Measurements from ENCODE around the gene AKIRIN1.

AKIRIN1 gene

DNA sequence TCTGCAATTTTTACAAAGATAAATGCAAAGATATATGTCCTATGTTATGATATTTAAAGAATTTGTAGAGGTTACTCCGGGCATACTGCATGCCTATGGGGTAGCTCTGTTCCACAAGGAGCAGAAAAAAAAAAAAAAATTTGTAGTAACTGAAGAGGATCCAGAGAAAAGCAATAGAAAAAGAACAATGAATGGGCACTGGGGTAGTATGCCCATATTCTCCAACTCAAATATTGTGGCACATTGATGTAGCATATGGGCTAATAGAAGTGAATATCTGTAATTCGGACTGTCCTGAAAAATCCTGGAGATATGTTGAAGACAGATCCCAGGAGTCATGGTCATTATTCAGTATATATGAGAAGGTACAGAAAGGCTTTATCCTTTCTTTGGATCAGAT, 1.1 kb upstream of the AKIRIN1 start:
- no peak overlapping the region for H3K4me3 ChIP-seq (ENCODE audit: control insufficient read depth, low read depth, low read length)
- DNase-seq (ENCODE audit: low read depth): no peak
- TF ChIP-seq, protein P1, sequence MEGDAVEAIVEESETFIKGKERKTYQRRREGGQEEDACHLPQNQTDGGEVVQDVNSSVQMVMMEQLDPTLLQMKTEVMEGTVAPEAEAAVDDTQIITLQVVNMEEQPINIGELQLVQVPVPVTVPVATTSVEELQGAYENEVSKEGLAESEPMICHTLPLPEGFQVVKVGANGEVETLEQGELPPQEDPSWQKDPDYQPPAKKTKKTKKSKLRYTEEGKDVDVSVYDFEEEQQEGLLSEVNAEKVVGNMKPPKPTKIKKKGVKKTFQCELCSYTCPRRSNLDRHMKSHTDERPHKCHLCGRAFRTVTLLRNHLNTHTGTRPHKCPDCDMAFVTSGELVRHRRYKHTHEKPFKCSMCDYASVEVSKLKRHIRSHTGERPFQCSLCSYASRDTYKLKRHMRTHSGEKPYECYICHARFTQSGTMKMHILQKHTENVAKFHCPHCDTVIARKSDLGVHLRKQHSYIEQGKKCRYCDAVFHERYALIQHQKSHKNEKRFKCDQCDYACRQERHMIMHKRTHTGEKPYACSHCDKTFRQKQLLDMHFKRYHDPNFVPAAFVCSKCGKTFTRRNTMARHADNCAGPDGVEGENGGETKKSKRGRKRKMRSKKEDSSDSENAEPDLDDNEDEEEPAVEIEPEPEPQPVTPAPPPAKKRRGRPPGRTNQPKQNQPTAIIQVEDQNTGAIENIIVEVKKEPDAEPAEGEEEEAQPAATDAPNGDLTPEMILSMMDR (conservative IDR thresholded peaks at IDR 0.05; ENCODE audit: control insufficient read depth, insufficient read depth, low read depth, low read length): no peak

DNA sequence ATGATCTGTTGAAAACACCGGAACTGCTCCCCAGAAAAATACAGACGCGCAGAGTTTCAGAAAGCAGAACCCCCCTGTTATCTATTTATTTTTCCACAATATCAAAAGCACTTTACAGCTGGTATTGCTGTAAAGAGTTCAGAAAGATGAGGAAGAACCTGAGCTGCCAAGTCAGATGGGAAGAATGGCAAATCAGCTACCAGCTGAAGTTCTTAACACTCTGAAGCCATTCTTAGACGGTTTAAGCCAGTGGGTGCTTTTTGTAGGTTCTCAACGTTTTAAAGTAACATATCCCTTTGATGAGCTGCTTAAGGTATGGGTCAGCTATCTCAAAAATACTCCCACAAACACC, 714 bp upstream of the AKIRIN1 start:
- DNase-seq (ENCODE audit: low read depth): peak; percentile 32
- TF ChIP-seq, protein P1 (conservative IDR thresholded peaks at IDR 0.05; ENCODE audit: control insufficient read depth, insufficient read depth, low read depth, low read length): no peak
- H3K4me3 ChIP-seq (ENCODE audit: control insufficient read depth, low read depth, low read length): peak overlapping the region; percentile 55

DNA sequence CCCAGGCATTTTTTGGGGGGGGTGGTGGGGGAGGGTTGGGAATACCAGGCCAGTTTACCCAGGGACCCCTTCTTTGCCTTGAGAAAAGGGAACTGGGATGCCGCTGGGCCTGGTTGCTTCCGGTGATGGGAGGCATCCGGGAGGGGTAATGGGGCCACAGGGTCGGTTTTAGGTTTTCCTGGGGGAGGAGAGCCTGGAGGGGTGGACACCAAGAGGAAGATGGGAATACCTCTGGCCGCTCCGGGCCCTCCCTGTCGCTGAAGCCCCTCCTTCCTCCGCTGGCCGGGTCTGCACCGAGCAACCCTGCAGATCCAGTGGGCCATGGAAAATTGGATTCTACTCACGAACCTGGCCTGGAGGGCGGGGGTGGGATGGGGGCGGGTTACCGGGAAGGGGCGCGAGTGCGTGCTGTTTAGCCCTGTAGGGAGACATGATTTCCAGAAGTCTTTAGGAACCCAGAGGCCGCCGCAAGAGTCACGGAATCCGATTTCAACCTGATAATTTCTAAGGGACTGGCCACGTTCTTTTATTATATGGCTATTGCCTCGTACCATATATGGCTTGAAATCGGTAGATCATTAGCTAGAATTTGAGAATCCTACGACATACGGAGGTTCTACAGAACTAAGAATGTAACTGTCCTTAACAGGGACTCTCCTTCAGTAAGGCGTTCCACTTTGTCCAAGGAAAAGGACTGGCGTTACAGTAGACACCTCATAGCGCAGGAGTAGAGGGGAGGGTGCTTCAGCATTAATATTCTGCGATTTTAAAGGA, 749 bp downstream of the AKIRIN1 start:
- TF ChIP-seq, protein P1 (conservative IDR thresholded peaks at IDR 0.05; ENCODE audit: control insufficient read depth, insufficient read depth, low read depth, low read length): no peak
- no peak for DNase-seq (ENCODE audit: low read depth)
- H3K4me3 ChIP-seq (ENCODE audit: control insufficient read depth, low read depth, low read length): peak overlapping the region; percentile 85

DNA sequence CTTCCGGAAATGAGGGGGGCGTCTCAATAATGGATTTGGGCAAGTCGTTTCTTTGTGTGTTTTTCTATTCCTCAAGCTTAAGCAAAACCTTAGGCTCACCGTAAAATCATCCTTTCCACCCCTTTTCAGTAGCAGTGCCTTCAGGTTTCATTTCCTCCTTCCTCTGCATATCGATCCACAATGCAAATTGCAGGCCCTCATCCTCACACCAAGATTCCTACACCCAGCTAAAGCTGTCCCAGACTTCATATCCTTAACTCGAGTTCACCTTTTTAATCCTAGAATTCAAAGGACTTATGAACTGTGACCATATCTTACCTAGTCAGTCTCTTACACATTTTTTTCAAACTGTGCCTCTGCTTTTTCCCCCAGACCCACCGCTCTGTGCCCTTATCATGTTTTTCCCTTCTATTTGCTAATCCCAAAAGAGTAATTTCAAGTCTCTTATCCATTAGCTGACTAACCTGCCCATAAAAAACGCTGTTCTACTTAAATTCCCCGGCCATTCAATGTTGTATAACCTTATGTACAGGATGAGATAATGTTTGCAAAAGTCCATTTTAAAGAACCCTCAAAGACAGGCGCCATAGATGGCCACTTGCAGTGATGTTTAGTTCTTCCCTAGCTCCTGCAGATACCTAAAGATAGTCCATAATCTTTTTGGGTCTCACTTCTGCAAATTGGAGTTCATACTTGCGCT, 1.5 kb downstream of the AKIRIN1 start:
- no peak for DNase-seq (ENCODE audit: low read depth)
- H3K4me3 ChIP-seq (ENCODE audit: control insufficient read depth, low read depth, low read length): peak overlapping the region; percentile 85
- TF ChIP-seq, protein P1 (conservative IDR thresholded peaks at IDR 0.05; ENCODE audit: control insufficient read depth, insufficient read depth, low read depth, low read length): no peak

DNA sequence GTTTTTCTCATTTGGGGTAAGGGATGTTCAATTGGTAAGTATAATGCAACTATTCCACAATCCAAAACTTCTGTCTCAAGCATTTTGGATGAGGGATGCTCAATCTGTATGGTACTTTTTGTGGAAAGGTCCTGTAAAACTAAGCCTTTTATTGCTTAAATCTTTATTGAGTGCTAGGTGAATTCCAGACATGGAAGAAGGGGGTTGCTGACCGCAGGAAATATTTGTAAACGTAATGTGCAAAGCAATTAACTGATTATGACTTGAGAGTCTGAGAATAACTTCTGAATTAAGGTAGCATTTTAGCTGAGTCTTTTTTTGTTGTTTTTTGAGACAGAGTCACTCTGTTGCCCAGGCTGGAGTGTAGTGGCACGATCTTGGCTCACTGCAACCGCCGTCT, 3.1 kb downstream of the AKIRIN1 start:
- DNase-seq (ENCODE audit: low read depth): no peak
- no peak overlapping the region for H3K4me3 ChIP-seq (ENCODE audit: control insufficient read depth, low read depth, low read length)
- TF ChIP-seq, protein P1 (conservative IDR thresholded peaks at IDR 0.05; ENCODE audit: control insufficient read depth, insufficient read depth, low read depth, low read length): no peak

DNA sequence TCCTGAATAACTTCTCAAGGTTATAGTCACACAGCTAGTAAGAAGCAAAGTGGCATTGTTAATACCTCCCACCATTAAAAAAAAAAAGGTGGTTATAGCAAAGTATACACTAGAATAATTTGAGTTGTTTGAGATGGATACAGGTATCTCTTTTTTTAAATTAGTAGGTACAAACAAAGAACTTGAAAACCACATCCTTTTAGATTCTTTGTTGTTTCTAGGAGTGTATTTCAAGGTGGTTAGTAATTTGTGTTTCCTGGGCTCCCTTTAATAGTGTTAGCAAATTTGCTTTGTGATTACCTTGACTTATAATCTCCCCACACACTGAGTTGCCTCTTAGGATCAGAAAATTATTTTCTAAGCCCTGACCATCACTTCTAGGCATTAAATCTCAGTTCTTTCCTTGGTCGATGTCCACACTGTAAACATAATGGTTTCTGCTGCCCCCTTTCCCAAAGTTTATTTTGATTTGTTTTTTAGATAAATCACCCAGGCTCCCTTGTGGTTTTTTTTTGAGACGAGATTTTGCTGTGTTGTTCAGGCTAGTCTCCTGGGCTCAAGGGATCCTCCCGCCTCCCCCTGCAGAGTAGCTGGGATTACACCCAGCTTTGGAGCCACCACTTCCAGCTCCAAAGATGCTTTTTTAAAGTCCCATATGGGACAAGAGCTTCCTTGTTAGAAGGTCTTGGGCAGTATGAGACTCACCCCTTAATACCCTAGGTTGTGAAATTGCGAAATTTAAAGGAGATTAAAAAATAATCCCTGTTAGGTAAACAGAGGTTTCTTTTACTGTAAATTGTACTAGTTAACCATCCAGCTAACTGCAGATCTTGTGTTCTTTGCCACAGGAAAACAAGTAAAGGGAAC, 6.2 kb downstream of the AKIRIN1 start:
- H3K4me3 ChIP-seq (ENCODE audit: control insufficient read depth, low read depth, low read length): no peak overlapping the region
- no peak for DNase-seq (ENCODE audit: low read depth)
- TF ChIP-seq, protein P1 (conservative IDR thresholded peaks at IDR 0.05; ENCODE audit: control insufficient read depth, insufficient read depth, low read depth, low read length): no peak
